CD4-positive, alpha-beta T cell treated with Interleukin-12 subunit alpha and Interleukin-12 subunit beta, for 1 hour (primary cell): ENCODE measurements around the gene CRYBG1.
A peak's percentile ranks its signal among the peaks of the same experiment; 100 is the strongest.

Experiments
- DNase-seq: peaks from one replicate; pipeline ENCODE4 v3.0.0-alpha.2; 2020

CRYBG1 gene

DNA sequence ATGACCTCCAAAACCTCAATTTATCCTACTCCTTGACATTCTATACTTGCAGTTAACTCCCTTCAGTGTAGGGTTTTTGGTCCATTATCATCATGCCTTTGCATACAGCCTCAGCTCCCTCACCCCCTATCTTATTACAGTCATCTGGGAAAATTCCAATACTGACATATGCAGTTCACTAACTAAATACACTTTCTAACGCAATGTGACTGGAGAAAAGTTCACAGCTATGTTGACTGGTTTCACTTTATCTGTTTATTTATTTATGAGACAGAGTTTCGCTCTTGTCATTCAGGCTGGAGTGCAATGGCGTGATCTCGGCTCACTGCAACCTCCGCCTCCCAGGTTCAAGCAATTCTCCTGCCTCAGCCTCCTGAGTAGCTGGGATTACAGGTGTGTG is 64.9 kb downstream of the CRYBG1 start:
- no peak for DNase-seq

DNA sequence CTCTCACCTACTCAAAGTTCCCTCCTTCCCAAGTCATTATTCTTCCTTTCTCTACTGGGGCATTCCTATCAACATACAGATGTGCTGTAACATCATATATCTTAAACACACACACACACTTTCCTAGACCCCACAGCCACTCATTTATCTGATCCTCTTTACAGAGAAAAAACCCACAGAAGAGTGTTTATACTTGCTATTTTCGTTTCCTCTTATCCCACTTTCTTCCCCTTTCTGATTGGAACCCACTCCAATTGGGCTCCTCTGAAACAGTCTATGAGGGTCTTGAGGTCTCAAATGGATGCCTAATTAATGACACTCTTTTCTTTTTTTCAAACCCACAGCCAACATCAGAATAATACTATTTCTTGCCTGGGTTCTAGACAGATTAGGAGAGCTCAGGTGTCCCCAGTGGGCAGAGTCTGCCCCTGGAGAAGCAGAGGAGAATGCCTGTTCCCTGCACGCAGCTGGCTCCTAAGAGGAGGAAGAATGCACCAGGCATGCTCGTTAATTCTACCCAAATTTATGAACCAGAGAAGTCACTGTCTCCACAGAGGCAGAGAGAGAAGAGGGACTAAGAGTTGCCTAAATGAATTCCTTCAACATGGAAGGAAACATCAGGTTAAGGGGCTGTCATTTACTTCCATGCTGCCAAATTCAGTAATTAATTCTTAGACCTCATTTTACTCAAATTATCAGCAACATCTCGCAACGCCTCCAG is 65.9 kb downstream of the CRYBG1 start:
- no peak for DNase-seq

DNA sequence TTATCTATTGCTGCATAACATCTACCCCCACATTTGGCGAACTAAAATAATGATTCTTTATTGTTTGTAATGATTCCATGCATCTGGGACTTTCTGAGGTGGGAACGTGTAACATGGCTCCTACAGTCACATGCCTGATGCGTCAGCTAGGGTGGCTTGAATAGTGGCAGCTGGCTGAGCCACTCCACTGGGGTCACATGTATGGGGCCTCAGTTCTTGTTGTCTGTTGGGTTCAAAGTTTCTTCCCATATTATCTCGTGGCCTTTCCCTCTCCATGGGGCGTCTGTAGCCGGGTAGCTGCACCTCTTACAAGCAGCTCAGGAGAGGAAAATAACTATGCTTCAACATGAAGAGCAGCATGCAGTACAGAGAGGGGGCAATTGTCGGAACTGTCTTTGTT is 69.9 kb downstream of the CRYBG1 start:
- no peak for DNase-seq

DNA sequence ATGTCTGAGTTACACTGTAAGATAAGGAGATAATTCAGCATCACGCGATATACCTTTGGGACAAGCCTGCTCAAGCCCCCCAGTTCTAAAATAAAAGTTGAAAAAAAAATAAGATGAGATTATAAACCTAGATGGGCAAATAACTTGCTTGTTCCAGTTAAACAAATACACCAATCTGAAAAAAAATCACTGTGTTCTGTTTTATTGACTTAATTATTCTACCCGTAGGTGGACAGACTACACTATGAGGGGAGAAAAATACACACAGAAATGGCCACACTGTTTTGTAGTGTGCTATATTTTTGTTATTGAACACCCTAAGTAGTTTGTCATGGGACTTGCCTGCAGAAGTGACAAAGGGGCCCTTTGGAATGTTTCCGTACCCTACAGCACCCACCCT is 70.9 kb downstream of the CRYBG1 start:
- no peak for DNase-seq

DNA sequence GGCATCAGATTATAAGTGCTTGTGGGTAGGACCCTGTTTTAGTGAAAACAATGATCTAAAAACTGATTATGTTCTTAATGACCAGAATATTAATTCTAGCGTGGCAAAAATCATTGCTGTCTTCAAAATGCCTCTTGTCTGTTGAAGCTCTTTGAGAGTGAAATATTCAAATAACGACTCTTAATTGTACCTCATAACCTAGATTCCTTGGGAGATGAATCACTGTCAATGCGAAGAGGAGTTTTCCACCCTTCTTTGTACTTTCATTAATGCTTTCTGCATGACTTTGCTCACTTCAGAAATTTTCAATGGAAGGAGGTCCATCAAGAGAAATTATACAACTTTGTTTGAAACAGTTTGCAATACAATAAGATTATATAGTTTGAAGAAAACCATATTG is 71.5 kb downstream of the CRYBG1 start:
- DNase-seq, result no peak

DNA sequence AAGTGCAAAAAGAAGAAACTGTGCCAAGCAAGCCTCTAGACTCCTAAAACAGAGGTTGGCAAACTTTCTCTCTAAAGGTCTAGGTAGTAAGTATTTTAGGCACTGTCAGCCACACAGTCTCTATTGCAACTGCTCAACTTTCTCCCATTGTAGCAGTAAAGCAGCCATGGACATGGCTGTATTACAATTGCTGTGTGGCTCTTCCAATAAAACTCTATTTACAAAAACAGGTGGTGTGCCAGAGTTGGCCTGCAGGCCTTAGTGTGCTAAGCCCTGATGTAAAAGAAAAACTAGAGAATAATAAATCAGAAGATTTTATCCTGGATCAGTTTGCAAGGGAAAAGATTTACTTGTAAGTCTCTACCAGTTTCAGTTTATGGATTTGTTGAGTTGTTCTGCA is 74.0 kb downstream of the CRYBG1 start:
- DNase-seq, result no peak

DNA sequence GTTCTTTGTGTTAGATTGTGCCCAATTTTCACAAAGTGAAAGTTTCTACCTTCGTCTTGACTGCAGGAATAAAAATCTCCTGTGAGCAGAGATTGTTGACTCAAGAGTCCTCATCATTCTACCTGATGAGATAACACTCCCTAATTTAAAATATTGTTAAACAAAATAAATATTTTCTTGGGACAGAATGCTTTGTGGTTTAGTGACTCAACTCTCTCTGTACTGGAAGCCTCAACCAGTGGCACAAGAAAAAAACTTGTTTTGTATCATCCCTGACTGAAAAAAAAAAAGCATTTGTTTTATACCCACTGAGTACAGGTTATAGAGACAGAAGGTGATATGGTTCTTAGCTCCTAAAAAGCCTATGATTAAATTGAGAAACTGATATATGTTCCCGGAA is 78.9 kb downstream of the CRYBG1 start:
- no peak for DNase-seq

DNA sequence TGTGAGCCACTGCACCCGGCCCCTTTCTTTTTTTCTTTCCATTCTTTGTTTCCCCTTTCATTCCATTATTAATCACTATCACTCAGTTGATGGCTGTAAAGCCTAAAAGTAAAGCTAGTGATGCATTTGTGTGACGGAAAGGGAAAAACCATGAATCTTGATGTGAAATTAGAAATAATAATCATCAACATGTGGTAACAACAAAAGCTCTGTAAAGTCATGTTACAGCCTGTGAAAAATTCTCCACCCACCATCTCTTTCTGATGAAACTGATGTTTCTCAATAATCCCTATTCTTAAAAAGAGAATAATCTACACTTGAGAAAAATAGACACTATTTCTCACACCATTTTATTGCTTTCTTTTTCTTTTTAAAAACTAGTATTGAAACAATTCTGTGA is 80.0 kb downstream of the CRYBG1 start:
- DNase-seq, result no peak

DNA sequence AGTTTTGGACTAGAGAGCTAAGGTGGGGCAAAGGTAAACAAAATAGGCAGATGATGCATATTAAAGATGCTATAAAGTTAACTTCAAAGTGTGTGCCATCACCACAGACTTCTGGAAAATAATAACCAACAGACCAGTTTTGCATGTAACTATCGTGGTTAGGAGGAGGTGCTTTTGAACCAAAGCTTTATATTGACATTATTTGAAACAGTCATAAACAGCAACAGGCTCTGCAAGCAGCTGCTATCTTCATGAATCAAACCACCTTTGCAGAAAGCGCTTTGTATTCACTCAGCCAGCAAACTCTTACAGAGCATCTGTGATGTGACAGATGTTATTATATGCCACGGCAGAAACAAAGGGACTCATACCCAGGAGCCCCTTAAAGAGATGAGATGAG is 81.9 kb downstream of the CRYBG1 start:
- DNase-seq, result no peak

DNA sequence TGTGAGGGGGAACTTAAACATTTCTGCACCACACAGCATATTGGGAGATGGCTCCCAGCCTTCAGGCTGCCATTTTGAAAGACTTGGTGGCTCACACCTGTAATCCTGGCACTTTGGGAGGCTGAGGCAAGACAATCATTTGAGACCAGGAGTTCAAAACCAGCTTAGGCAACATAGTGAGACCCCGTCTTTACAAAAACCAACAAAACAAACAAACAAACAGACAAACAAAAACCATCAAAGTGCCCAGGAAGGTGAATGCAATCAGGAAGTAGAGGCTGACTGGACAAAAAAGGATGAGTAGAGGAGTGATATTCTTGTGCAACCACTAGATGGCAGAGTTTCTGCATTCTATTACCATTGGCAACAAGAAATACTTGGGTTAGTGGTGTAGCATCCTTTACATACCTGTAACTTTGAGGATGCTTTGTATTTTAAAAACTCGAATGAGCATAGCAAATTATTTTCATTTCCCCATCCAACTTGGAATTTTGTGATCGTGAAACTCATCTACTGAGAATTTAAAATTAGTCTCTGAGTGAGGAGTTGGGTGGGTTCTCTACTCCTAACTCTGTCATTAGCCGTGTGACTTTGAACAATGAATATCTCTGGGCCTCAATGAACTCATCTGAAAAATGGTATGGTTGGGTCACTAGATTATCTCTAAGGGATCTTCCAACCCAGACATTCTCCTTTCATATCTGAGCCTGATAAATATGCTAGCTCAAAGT is 84.4 kb downstream of the CRYBG1 start:
- peak; percentile 77 for DNase-seq

DNA sequence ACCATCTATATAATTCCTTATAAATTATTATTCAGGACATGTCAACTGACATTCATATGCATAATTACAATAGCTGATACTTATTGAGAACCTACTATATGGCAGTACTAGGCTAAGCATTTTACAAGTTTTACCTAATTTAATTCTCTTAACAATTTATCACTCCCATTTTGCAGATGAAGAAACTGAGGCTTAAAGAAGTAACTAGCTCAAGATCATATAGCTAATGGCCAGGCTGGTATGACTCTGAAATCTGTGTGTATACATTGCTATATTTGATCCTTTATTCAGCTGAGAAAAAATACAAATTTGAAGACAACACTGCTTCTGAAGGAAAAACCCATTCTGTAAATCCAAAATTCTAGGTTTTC is 85.0 kb downstream of the CRYBG1 start:
- DNase-seq, result no peak

DNA sequence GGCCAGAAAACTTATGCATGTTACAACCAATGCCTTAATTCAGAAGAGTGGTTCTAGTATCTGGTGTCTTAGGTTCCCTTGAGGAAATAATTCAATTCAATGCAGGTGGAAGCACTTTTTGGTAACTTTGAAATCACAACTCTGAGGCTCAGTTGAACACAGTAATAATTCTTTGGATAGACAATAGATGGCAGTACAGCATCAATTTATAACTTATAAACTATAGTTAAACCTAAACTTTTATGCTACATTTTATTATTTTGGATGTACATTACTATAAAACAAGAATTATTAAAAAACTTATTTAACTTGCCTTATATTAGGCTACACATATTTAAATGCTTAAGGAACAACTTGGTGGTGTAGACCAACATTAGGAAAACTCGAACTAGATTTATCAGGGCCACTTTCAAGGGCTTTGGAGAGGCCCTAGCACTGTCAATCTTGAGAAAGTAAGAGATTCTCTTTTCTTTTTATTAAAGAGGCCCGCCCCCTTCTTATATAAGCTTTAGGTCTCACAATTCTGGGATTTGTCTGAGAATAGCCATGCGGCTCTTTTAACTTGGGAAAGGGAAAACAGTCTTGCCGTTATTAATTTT is 85.9 kb downstream of the CRYBG1 start:
- peak; percentile 34 for DNase-seq

DNA sequence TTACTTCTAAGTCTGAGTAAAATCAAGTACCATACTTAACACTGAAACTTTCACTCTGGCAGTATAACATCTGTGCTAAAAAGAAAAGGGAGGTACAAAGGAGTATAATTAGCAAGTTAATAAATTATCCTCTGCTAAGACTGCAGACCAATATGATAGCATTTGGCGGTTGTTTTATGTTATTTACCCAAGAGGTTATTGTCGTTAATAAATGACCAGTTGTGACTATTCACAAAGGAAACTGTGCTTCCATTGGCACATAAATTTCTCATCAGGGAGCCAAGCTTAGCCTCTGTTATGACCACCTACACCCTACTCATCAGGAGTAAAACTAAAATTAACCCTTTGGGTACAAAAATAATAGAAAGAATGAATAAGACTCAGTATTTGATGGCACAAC is 86.5 kb downstream of the CRYBG1 start:
- no peak for DNase-seq

DNA sequence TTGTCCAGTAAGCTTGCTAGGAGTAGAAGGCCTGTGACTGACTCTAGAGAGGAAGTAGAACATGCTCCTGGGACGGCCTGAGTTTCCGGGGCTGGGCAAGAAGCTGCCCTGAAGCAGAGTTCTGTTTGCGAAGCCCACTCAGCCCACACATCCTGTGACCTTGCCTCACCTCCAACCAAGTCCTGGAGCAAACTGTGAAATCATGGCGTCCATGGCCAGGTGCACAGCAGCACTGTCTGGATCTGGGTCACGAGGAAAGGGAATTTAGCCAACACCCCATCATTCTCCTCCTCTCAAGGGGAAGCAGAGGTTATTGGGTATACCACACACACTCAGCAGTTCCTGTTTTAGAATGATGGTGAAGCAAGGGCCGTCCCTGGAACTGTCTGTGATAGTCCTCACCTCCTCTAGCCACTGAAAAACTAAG is 87.5 kb downstream of the CRYBG1 start:
- DNase-seq, result peak; percentile 14

DNA sequence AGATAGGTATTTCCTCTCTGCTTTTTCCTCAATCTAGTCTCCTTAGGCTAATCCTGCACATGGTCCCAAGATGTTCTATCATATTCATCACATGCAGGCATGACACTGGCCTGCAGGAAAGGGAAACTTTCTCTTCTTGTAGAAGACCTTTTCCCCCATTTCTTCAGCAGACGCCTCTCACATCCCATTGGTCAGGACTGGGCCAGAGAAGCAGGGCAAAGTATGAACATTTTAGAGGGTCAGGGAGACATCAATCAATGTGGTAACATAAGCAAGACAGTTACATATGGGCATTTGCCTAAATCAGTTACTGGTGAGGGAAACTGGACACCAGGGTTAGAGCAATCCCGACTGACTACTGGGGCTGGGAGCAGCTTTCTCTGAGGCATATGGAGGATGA is 90.1 kb downstream of the CRYBG1 start:
- DNase-seq, result no peak

DNA sequence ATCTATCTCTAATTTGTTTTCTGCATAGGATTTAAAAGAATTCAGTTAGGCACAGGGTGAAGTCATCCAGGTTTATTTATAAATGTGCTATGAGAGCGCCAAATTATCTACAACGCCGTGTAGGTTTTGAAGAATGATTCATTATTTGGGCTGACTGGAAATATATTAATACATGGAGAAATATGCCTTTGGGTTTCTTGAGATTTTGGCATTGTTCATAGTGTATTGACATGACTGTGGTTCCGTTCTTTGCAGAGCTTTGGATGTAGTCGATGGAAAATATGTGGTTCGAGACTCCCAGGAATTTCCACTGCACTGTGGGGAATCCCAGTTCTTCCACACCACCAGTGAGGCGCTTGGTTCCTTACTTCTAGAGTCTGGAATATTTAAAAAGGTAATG is 90.9 kb downstream of the CRYBG1 start:
- DNase-seq, result no peak

DNA sequence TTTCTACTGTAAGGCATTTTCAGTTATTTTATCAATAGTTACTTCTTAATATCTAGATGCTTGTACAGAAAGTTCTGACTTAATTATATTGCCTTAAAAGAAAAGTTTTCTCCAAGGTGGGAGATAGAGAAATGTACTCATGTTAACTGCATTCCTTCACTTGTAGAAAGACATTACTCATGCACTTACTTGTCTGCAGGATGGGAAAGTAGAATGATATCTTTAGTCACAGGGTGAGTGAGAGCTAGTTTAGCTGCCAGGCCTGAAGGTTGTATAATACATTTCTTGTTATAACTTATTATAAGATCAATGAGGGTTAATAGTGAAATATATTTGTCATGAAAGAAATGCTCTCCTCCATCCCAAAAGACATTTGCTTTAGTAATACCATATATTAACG is 92.1 kb downstream of the CRYBG1 start:
- DNase-seq, result no peak

DNA sequence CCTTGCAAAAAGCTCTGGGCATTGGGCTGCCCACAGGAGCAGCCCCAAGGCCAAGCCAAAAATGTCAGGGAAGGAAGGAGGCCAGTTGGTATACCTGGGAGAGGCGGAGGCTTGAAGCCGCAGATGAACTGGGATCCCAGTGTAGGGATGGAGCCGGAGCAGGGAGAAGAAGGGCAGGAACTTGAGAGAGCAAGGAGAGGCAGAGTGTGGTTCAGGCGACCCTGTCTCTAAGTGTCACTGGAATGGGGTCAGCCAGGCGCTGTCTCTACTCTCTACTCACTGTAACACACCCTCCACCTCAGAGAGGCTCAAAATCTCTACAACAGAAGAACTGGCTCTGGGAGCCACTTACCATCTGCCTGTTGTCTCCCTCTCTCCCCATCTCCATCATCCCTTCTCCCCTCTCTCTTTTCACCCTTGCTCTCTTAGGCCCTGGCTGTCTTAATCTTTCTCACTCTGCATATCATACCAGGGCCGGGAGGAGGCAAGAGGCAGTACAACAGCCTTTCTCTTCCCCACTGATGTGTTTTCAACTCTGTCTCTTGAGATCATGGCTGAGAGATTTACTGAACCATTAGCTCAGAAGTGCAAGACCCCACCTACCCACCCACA is 93.3 kb downstream of the CRYBG1 start:
- DNase-seq, result no peak

DNA sequence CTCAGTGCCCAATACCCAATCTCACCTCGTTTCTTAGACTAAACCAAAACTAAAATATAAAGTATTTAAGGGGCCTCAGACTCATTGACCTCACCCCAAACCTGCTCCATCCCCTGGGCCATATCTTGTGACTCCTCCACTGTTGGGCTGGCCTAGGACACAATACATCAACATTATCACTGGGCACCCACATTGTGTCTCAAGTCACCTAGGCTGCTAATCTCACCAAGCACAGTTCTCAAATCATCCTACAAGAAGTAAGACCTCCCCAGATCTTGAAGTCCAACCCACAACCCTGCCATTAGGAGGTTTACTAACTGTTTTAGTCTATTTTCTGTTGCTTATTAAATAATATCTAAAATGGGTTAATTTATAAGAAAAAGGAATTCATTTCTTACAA is 96.2 kb downstream of the CRYBG1 start:
- no peak for DNase-seq

DNA sequence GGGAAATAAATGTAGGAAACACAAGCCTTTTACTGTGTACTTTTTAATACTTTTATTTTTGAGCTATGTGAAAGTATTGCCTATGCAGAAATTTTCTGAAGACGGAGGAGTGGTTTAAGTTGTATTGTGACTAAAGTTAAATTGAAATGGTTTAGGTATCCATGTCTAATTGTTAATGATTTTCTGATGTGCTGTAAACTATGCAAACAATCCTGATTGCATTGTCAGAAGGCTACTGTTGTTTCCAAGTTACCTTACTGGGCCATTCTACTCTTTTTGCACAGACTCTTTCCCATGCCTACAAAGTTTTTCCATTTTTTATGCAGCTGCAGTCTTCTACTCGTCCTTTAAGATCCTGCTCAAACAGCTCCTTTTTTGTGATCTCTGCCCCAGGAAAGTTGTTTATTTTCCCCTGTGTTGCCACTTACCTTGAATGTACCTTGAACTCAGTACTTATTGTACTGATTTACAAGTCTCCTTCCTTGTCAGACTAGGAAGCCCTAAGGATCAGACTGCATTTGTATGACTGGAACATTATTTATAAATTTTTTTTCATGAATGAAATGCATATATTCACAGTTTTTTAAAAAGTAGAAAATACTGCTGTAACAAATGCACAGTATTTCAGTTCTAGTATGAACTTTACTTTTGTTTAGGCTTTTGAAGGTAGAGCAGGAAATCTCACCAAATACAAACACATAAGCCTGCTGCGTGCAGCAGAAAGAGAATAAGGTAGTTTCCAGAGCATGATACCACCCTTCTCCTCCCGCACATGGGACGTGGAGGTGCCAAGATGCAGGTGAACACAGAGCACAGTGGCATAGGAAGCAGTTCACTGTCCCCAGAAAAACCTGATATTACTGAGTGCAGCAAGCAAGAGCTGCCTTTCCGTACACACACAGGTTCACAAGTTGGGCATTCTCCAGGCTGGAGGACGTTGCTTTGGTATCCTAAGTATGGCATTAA is 97.8 kb downstream of the CRYBG1 start:
- no peak for DNase-seq

DNA sequence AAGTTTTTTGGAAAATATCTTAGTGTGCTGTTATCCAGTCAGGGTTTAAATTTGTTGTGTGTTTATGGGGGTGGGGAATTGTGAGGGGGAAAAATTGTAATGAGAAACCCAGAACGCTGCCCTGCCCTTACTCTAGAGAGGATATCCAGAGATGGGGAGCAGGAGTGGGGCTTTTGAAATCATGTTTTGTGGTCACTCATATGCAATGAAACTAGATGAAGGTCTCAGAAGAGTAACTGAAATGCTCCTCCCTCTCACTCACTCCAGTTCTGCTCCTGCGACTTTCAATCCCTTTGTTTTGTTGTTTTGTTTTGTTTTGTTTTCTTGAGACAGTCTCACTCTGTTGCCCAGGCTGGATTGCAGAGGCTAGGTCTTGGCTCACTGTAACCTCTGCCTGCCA is 100.0 kb downstream of the CRYBG1 start:
- DNase-seq, result no peak

DNA sequence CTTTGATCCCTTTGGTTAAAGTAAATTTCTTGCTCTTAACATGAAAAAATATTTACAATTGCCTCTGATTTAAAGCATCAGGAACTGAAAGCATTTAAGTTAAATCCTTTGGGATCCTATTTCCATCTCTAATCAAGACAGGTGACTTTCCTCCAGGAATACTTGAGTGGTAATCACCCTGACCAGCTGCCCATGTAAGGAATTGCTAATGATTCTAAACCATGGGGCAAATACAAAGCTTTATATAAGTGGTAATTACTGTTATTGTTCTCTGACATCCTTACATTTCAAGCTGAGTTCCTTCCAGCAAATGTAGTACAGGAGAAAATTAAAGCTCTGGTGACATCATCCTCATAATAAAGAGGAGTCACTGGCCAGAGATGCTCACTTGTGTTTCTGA is 100.6 kb downstream of the CRYBG1 start:
- no peak for DNase-seq
